SK-N-SH (cell line): ENCODE results near the gene HOXB7. TPM values are rescaled to one million over a fixed set of nuclear protein-coding genes. Genes with fewer than 3 reads are reported as not detected.

ENCODE experiments used
- CTCF ChIA-PET: fragments of 300-600, 350-600 bp; formaldehyde crosslinking; extraction: SDS; loops from one replicate; lab custom pipeline; 2021; lab: Yijun Ruan, JAX
- POLR2A ChIA-PET: fragments of 350-600 bp; sonication (Branson Sonifier 250); formaldehyde crosslinking; extraction: SDS; loops from one replicate; lab custom pipeline; 2020; ENCODE audit warnings: antibody characterized with exemption, inconsistent platforms; lab: Yijun Ruan, JAX
- DNase-seq: peaks from one replicate; pipeline ENCODE4 v3.0.0; 2012
- H2AFZ ChIP-seq: fragments of 200-600 bp; sonication (generic); 2 replicates; pipeline ENCODE4 v1.8.1; 2016; ENCODE audit warnings: antibody characterized with exemption, mild to moderate bottlenecking, low read depth
- H3F3A ChIP-seq: fragments of 200-600 bp; sonication (generic); replicated peaks from 2 replicates; pipeline ENCODE3; 2016; ENCODE audit warnings: antibody characterized with exemption, mild to moderate bottlenecking; ENCODE audit not compliant: insufficient read depth
- H3K27ac ChIP-seq, 2 experiments: fragments of 200-500 bp in 1 of 2; fragments of 200-600 bp in 1 of 2; sonication (Bioruptor generic) in 1 of 2; sonication (generic), shearing (Covaris generic) in 1 of 2; 2 replicates each; pipeline versions ENCODE4 v1.5.1 to v1.6.1; 2014 to 2016; ENCODE audit warnings: low read depth in 2 of 2, inconsistent platforms in 1 of 2, low read length in 1 of 2, mild to moderate bottlenecking in 1 of 2, mixed read lengths in 1 of 2
- H3K27me3 ChIP-seq: fragments of 200-600 bp; sonication (generic), shearing (Covaris generic); 2 replicates; pipeline ENCODE4 v1.6.1; 2016; ENCODE audit warnings: mixed run types; ENCODE audit not compliant: insufficient read depth
- H3K36me3 ChIP-seq, 2 experiments: fragments of 200-500 bp in 1 of 2; fragments of 200-600 bp in 1 of 2; sonication (Bioruptor generic) in 1 of 2; sonication (generic) in 1 of 2; replicated peaks in 1 of 2; 2 replicates each; pipeline versions ENCODE3 to v1.5.1; 2014 to 2016; ENCODE audit warnings: low read length in 1 of 2, mild to moderate bottlenecking in 1 of 2; ENCODE audit not compliant: insufficient read depth in 2 of 2, control insufficient read depth in 1 of 2
- H3K4me1 ChIP-seq, 2 experiments: fragments of 200-500 bp in 1 of 2; fragments of 200-600 bp in 1 of 2; sonication (Bioruptor generic) in 1 of 2; sonication (generic), shearing (Covaris generic) in 1 of 2; 2 replicates each; pipeline versions ENCODE4 v1.5.1 to v1.6.1; 2014 to 2016; ENCODE audit warnings: low read depth in 1 of 2, low read length in 1 of 2, mixed run types in 1 of 2; ENCODE audit not compliant: insufficient read depth in 2 of 2, control insufficient read depth in 1 of 2
- H3K4me2 ChIP-seq: fragments of 200-600 bp; sonication (generic), shearing (Covaris generic); 2 replicates; pipeline ENCODE4 v1.6.1; 2017; ENCODE audit warnings: mixed run types
- H3K4me3 ChIP-seq, 2 experiments: fragments of 200-500 bp in 1 of 2; fragments of 200-600 bp in 1 of 2; sonication (Bioruptor generic) in 1 of 2; sonication (generic), shearing (Covaris generic) in 1 of 2; 2 replicates each; pipeline versions ENCODE4 v1.5.1 to v1.8.1; 2014 to 2016; ENCODE audit warnings: low read depth in 2 of 2, inconsistent platforms in 1 of 2, low read length in 1 of 2, mild to moderate bottlenecking in 1 of 2, mixed read lengths in 1 of 2, moderate library complexity in 1 of 2
- H3K79me2 ChIP-seq: fragments of 200-600 bp; sonication (generic); 2 replicates; pipeline ENCODE4 v1.8.1; 2017; ENCODE audit warnings: mild to moderate bottlenecking; ENCODE audit not compliant: insufficient read depth
- H3K9ac ChIP-seq: fragments of 200-600 bp; sonication (generic); 2 replicates; pipeline ENCODE4 v1.6.1; 2017; ENCODE audit warnings: mixed run types
- H3K9me2 ChIP-seq: fragments of 200-600 bp; sonication (generic); 2 replicates; pipeline ENCODE4 v1.6.1; 2017; ENCODE audit warnings: mixed run types
- H3K9me3 ChIP-seq: fragments of 200-600 bp; sonication (generic); 2 replicates; pipeline ENCODE4 v1.6.1; 2017; ENCODE audit warnings: mixed run types, mild to moderate bottlenecking, moderate library complexity
- H4K20me1 ChIP-seq: fragments of 200-600 bp; sonication (generic); 2 replicates; pipeline ENCODE4 v1.6.1; 2017; ENCODE audit warnings: mild to moderate bottlenecking, mixed run types; ENCODE audit not compliant: insufficient read depth
- CHD2 ChIP-seq: fragments of 150-350 bp; IDR thresholded peaks from 2 replicates; pipeline ENCODE4 v1.6.1; 2018; ENCODE audit warnings: low read length; ENCODE audit not compliant: partially characterized antibody
- ELF1 ChIP-seq: IDR thresholded peaks from 2 replicates; pipeline ENCODE4 v1.4.0; 2012
- EP300 ChIP-seq, 2 experiments: IDR thresholded peaks; 2 replicates each; pipeline versions ENCODE4 v1.4.0 to v1.6.1; 2012; ENCODE audit warnings: borderline replicate concordance in 1 of 2, low read depth in 1 of 2, low read length in 1 of 2
- EZH2phosphoT487 ChIP-seq: fragments of 200-600 bp; sonication (generic); IDR thresholded peaks from 2 replicates; pipeline ENCODE4 v1.6.1; 2017; ENCODE audit warnings: low read depth, mixed run types, mild to moderate bottlenecking, antibody characterized with exemption, moderate library complexity, borderline replicate concordance
- FOXM1 ChIP-seq: IDR thresholded peaks from 2 replicates; pipeline ENCODE4 v1.4.0; 2012; ENCODE audit warnings: low read depth, mild to moderate bottlenecking
- GABPA ChIP-seq: IDR thresholded peaks from 2 replicates; pipeline ENCODE4 v1.4.0; 2012; ENCODE audit warnings: low read depth, mild to moderate bottlenecking
- MEF2A ChIP-seq: IDR thresholded peaks from 2 replicates; pipeline ENCODE4 v1.4.0; 2012; ENCODE audit warnings: low read depth, borderline replicate concordance
- MXI1 ChIP-seq: IDR thresholded peaks from 2 replicates; pipeline ENCODE4 v1.6.1; 2012; ENCODE audit warnings: mild to moderate bottlenecking, low read depth, low read length, improper control_type of control experiment
- NFIC ChIP-seq: IDR thresholded peaks from 2 replicates; pipeline ENCODE4 v1.4.0; 2012; ENCODE audit warnings: borderline replicate concordance
- NRF1 ChIP-seq: IDR thresholded peaks from 2 replicates; pipeline ENCODE4 v1.6.1; 2012; ENCODE audit warnings: low read depth, mild to moderate bottlenecking, low read length
- POLR2AphosphoS5 ChIP-seq: IDR thresholded peaks from 2 replicates; pipeline ENCODE4 v1.6.1; 2012; ENCODE audit warnings: low read depth, low read length
- RCOR1 ChIP-seq: fragments of 150-350 bp; IDR thresholded peaks from 2 replicates; pipeline ENCODE4 v1.6.1; 2017; ENCODE audit warnings: antibody characterized with exemption, low read length
- RXRA ChIP-seq: IDR thresholded peaks from 2 replicates; pipeline ENCODE4 v1.4.0; 2012; ENCODE audit warnings: low read depth, mild to moderate bottlenecking, borderline replicate concordance
- SIN3A ChIP-seq: IDR thresholded peaks from 2 replicates; pipeline ENCODE4 v1.6.1; 2012; ENCODE audit warnings: low read depth, mild to moderate bottlenecking, low read length, moderate library complexity, borderline replicate concordance
- TEAD4 ChIP-seq: IDR thresholded peaks from 2 replicates; pipeline ENCODE4 v1.4.0; 2012; ENCODE audit warnings: mild to moderate bottlenecking, borderline replicate concordance; ENCODE audit not compliant: insufficient read depth
- YY1 ChIP-seq: IDR thresholded peaks from 2 replicates; pipeline ENCODE4 v1.4.0; 2012; ENCODE audit warnings: low read depth, mild to moderate bottlenecking
- WGBS: methylation state at CpG from one replicate; pipeline ENCODE4 v1.1.6; 2017; ENCODE audit warnings: low lambda C conversion rate; 5-methylcytosine and 5-hydroxymethylcytosine counted together
- polyA plus RNA-seq, 3 experiments: library from polyadenylated mRNA; depleted of rRNA; stranded (reverse); fragments of >200 nt; gene quantifications; 2 replicates each; pipeline ENCODE4 v1.2.3, GENCODE V29; 2012
- TF ChIP-seq, protein P1 (sequence below): IDR thresholded peaks from 2 replicates; pipeline ENCODE4 v1.6.1; 2012; ENCODE audit warnings: mild to moderate bottlenecking, low read depth, low read length, moderate library complexity
- TF ChIP-seq, protein P2 (sequence below): IDR thresholded peaks from 2 replicates; pipeline ENCODE4 v1.4.0; 2012; ENCODE audit warnings: low read depth, borderline replicate concordance
- TF ChIP-seq, protein P3 (sequence below): fragments of 200-600 bp; sonication (generic); IDR thresholded peaks from 2 replicates; pipeline ENCODE4 v1.6.1; 2017; ENCODE audit warnings: antibody characterized with exemption, mild to moderate bottlenecking, moderate library complexity
- TF ChIP-seq, protein P4 (sequence below): IDR thresholded peaks from 2 replicates; pipeline ENCODE4 v1.4.0; 2012; ENCODE audit warnings: low read depth, borderline replicate concordance

Gene HOXB7
- polyA plus RNA-seq, 1 of the 3 experiments (the other 2 are of a cell fraction), result not detected

DNA sequence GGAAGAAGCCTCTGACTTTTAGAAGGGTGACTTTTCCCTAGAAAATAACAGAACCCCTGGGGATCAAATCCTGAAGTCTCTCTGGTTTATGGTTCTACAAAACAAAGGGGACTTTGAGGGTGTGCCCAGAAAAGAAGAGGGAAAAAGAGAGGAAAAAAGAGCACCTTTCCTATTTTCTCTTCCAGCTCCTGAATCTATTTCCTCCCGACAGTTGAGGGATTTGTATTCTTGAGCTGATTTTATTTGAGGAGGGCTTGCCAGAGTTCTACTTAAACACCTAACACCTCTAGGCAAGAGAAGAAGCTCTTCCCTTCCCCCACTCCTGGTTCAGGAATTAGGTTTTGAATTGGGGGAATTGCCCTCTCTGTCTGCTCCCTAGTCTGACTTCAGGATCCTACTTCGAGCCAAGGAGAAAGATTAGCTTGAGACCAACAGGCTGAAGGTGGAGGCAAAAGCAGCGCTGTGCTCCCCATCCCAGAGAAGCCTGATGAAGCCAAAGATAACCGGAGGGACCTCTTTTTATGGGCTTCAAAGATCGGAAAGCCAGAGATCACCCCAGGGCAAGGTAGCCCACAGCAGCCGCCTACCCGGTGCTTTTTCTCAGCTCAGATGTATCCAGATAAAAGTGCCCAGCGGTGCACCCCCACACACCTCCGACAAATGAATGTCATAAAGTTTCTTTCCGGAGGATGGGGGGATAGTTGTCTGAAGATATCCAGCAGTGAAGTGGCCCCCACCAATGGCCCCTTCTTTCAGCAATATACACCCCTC, 21.6 kb downstream of the HOXB7 start:
- peaks cover 2% of the 10 kb centered on the region for H3F3A ChIP-seq
- no peaks in the 10 kb centered on the region for H4K20me1 ChIP-seq
- DNase-seq, result no peak
- 12% methylated on average over 10 of the region's 10 CpGs for WGBS
- H3K27ac ChIP-seq, result no peak overlapping the region
- peaks cover 98% of the 10 kb centered on the region for H3K27me3 ChIP-seq
- no peak overlapping the region for H3K4me3 ChIP-seq
- H2AFZ ChIP-seq, result no peak overlapping the region
- H3K4me2 ChIP-seq, result no peak overlapping the region
- H3K4me1 ChIP-seq, result peaks cover 2 to 7% of the 10 kb centered on the region in 2 experiments; a peak in 1 of 4 replicates
- no peaks in the 10 kb centered on the region for H3K9me2 ChIP-seq
- no peaks in the 10 kb centered on the region for H3K9me3 ChIP-seq
- TF ChIP-seq, protein P1, sequence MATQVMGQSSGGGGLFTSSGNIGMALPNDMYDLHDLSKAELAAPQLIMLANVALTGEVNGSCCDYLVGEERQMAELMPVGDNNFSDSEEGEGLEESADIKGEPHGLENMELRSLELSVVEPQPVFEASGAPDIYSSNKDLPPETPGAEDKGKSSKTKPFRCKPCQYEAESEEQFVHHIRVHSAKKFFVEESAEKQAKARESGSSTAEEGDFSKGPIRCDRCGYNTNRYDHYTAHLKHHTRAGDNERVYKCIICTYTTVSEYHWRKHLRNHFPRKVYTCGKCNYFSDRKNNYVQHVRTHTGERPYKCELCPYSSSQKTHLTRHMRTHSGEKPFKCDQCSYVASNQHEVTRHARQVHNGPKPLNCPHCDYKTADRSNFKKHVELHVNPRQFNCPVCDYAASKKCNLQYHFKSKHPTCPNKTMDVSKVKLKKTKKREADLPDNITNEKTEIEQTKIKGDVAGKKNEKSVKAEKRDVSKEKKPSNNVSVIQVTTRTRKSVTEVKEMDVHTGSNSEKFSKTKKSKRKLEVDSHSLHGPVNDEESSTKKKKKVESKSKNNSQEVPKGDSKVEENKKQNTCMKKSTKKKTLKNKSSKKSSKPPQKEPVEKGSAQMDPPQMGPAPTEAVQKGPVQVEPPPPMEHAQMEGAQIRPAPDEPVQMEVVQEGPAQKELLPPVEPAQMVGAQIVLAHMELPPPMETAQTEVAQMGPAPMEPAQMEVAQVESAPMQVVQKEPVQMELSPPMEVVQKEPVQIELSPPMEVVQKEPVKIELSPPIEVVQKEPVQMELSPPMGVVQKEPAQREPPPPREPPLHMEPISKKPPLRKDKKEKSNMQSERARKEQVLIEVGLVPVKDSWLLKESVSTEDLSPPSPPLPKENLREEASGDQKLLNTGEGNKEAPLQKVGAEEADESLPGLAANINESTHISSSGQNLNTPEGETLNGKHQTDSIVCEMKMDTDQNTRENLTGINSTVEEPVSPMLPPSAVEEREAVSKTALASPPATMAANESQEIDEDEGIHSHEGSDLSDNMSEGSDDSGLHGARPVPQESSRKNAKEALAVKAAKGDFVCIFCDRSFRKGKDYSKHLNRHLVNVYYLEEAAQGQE, result no peak
- TF ChIP-seq YY1 (no peak), POLR2AphosphoS5 (no peak), ELF1 (no peak), RXRA (no peak), GABPA (no peak), NRF1 (no peak), SIN3A (no peak), RCOR1 (no peak), MXI1 (no peak), TEAD4 (no peak), FOXM1 (no peak), EZH2phosphoT487 (no peak), MEF2A (no peak), CHD2 (no peak), EP300 (IDR thresholded peaks at IDR 0.05; ENCODE audit: borderline replicate concordance in 1 of 2, low read depth in 1 of 2, low read length in 1 of 2) (no peak), NFIC (no peak)
- TF ChIP-seq, protein P2, sequence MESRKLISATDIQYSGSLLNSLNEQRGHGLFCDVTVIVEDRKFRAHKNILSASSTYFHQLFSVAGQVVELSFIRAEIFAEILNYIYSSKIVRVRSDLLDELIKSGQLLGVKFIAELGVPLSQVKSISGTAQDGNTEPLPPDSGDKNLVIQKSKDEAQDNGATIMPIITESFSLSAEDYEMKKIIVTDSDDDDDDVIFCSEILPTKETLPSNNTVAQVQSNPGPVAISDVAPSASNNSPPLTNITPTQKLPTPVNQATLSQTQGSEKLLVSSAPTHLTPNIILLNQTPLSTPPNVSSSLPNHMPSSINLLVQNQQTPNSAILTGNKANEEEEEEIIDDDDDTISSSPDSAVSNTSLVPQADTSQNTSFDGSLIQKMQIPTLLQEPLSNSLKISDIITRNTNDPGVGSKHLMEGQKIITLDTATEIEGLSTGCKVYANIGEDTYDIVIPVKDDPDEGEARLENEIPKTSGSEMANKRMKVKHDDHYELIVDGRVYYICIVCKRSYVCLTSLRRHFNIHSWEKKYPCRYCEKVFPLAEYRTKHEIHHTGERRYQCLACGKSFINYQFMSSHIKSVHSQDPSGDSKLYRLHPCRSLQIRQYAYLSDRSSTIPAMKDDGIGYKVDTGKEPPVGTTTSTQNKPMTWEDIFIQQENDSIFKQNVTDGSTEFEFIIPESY, result no peak
- TF ChIP-seq, protein P3, sequence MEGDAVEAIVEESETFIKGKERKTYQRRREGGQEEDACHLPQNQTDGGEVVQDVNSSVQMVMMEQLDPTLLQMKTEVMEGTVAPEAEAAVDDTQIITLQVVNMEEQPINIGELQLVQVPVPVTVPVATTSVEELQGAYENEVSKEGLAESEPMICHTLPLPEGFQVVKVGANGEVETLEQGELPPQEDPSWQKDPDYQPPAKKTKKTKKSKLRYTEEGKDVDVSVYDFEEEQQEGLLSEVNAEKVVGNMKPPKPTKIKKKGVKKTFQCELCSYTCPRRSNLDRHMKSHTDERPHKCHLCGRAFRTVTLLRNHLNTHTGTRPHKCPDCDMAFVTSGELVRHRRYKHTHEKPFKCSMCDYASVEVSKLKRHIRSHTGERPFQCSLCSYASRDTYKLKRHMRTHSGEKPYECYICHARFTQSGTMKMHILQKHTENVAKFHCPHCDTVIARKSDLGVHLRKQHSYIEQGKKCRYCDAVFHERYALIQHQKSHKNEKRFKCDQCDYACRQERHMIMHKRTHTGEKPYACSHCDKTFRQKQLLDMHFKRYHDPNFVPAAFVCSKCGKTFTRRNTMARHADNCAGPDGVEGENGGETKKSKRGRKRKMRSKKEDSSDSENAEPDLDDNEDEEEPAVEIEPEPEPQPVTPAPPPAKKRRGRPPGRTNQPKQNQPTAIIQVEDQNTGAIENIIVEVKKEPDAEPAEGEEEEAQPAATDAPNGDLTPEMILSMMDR, result no peak
- TF ChIP-seq, protein P4, sequence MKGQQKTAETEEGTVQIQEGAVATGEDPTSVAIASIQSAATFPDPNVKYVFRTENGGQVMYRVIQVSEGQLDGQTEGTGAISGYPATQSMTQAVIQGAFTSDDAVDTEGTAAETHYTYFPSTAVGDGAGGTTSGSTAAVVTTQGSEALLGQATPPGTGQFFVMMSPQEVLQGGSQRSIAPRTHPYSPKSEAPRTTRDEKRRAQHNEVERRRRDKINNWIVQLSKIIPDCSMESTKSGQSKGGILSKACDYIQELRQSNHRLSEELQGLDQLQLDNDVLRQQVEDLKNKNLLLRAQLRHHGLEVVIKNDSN, result no peak
- TF ChIP-seq, all 33 proteins: peak for 0
- ChIA-PET POLR2A (no interaction called here), CTCF (interaction anchor here (0.8 to 3.3 kb wide), 6 partner anchors 19 to 618 kb away, joined by 3 to 20 read pairs (median 3); partner anchors contain the start of gene CDK5RAP3)
- Histone ChIP-seq H3K36me3 (no peaks in the 10 kb centered on the region), H3K9ac (no peak overlapping the region), H3K79me2 (no peaks in the 10 kb centered on the region)
